ENCODE data around the gene DERL2. TPM values are rescaled to one million over a fixed set of nuclear protein-coding genes. Genes with fewer than 3 reads are reported as not detected.
A peak's percentile ranks its signal among the peaks of the same experiment; 100 is the strongest.

The DERL2 gene
- total RNA-seq: 70.0 TPM
- polyA plus RNA-seq: 10 to 100 TPM; 73.2 to 95.0 (median 78.7) TPM

DNA sequence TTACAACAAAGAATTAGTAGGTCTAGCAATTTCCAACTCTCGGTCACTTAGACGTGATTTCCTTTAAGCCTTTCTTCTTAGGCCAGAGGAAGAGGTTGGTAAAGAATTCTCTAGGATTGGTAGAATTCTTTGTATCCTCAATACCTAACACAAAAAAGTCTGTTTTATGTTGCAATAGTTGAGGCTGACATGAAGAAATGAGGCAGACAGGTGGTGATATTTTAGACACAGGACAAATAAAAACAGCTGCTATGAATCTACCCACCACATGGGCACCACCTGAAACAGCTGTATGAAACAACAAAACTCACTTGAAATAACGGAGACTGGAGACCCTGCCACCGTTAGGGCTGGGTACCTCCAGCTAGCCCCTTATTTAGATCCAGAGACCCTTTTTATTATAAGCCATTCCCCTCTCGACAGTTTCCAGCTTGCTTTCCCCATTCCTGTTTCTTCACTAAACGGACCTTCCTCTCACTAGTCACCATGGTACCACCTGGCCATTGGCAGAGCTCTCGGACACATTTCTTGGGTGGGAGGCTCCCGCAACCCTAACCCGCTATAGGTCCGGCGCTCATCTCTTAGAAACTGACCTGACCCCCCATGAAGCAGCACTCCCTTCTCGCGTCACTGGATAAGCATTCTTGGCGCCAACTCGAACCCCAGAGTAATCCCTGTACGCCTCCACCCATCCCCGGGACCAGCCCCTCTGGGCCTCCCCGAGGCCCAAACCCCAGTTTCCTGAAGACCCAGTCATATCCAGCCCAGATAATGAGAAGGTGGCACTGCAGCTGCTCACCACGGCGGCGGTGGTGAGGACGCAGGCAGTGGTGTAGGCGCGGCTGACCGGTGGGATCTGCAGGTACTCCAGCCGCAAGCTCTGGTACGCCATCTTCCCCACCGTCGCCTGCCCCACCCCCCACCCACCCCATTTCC lies at the start of gene DERL2:
TSS of gene DERL2 (minus strand) at position 909 of the 936 bp plus-strand sequence. CDS start at position 892, 17 bp downstream.
- Histone ChIP-seq H3K9me3 (ENCODE audit: control insufficient read depth in 2 of 2, low read length in 2 of 2) (no peaks in the 10 kb centered on the region), H3K4me3 (ENCODE audit: low read depth, low read length) (peak within 1 kb of the TSS; percentile 96), H3K4me1 (ENCODE audit: control insufficient read depth, insufficient read depth, low read length, poor library complexity, severe bottlenecking) (peaks cover 30% of the 10 kb centered on the region), H3K27me3 (ENCODE audit: control insufficient read depth, insufficient read depth, low read length) (no peaks in the 10 kb centered on the region), H3K36me3 (ENCODE audit: control insufficient read depth, insufficient read depth, low read length) (peaks cover 49% of the 10 kb centered on the region), H3K27ac (ENCODE audit: insufficient read depth, low read length, poor library complexity, severe bottlenecking) (peak within 1 kb of the TSS; percentile 95)
- Mint-ChIP-seq H3K4me3 (peak within 1 kb of the TSS; percentile 93 to 95 (median 94)), H3K27me3 (no peaks in the 10 kb centered on the region), H3K4me1 (peaks cover 21 to 79% (median 47%) of the 10 kb centered on the region in 4 donors), H3K9me3 (peaks cover 0 to 1% (median 0%) of the 10 kb centered on the region in 7 donors), H3K27ac (peak within 1 kb of the TSS; percentile 97 to 99 (median 99)), H3K36me3 (peaks cover 33% of the 10 kb centered on the region)
- ATAC-seq (ENCODE audit: low read depth in 2 of 2): no peak
- DNase-seq: peak in 1 of 3 donors; percentile 11

GRCh38 chr17:5535436-5535835 lies 49.5 kb upstream of the DERL2 start:
- Histone ChIP-seq H3K9me3 (ENCODE audit: control insufficient read depth in 2 of 2, low read length in 2 of 2) (no peaks in the 10 kb centered on the region), H3K27me3 (ENCODE audit: control insufficient read depth, insufficient read depth, low read length) (no peaks in the 10 kb centered on the region), H3K4me1 (ENCODE audit: control insufficient read depth, insufficient read depth, low read length, poor library complexity, severe bottlenecking) (no peaks in the 10 kb centered on the region), H3K4me3 (ENCODE audit: low read depth, low read length) (no peak overlapping the region), H3K27ac (ENCODE audit: insufficient read depth, low read length, poor library complexity, severe bottlenecking) (no peak overlapping the region), H3K36me3 (ENCODE audit: control insufficient read depth, insufficient read depth, low read length) (peaks cover 91% of the 10 kb centered on the region)
- Mint-ChIP-seq H3K36me3 (peaks cover 66% of the 10 kb centered on the region), H3K4me1 (peaks cover 0 to 2% (median 0%) of the 10 kb centered on the region in 4 donors), H3K27ac (no peak overlapping the region), H3K27me3 (no peaks in the 10 kb centered on the region), H3K9me3 (peaks cover 0 to 2% (median 0%) of the 10 kb centered on the region in 7 donors), H3K4me3 (no peak overlapping the region)
- DNase-seq: no peak
- no peak for ATAC-seq (ENCODE audit: low read depth in 2 of 2)

- Histone ChIP-seq H3K36me3 (ENCODE audit: control insufficient read depth, insufficient read depth, low read length) (peaks cover 89% of the 10 kb centered on the region), H3K4me3 (ENCODE audit: low read depth, low read length) (no peak overlapping the region), H3K9me3 (ENCODE audit: control insufficient read depth in 2 of 2, low read length in 2 of 2) (no peaks in the 10 kb centered on the region), H3K4me1 (ENCODE audit: control insufficient read depth, insufficient read depth, low read length, poor library complexity, severe bottlenecking) (no peaks in the 10 kb centered on the region), H3K27me3 (ENCODE audit: control insufficient read depth, insufficient read depth, low read length) (no peaks in the 10 kb centered on the region), H3K27ac (ENCODE audit: insufficient read depth, low read length, poor library complexity, severe bottlenecking) (no peak overlapping the region)
- Mint-ChIP-seq H3K9me3 (peaks cover 0 to 2% (median 0%) of the 10 kb centered on the region in 7 donors), H3K4me3 (no peak overlapping the region), H3K27ac (no peak overlapping the region), H3K4me1 (peaks cover 0 to 5% (median under 1%) of the 10 kb centered on the region in 4 donors), H3K27me3 (no peaks in the 10 kb centered on the region), H3K36me3 (peaks cover 61% of the 10 kb centered on the region)
- DNase-seq (no peak), ATAC-seq (ENCODE audit: low read depth in 2 of 2) (no peak)
These were observed 47.7 kb upstream of the DERL2 start for GRCh38 chr17:5533486-5534315.

GRCh38 chr17:5532581-5532980 lies 46.6 kb upstream of the DERL2 start:
- H3K9me3 ChIP-seq (ENCODE audit: control insufficient read depth in 2 of 2, low read length in 2 of 2): no peaks in the 10 kb centered on the region
- no peaks in the 10 kb centered on the region for H3K4me1 ChIP-seq (ENCODE audit: control insufficient read depth, insufficient read depth, low read length, poor library complexity, severe bottlenecking)
- H3K4me3 ChIP-seq (ENCODE audit: low read depth, low read length): no peak overlapping the region
- no peak overlapping the region for H3K27ac ChIP-seq (ENCODE audit: insufficient read depth, low read length, poor library complexity, severe bottlenecking)
- H3K36me3 ChIP-seq (ENCODE audit: control insufficient read depth, insufficient read depth, low read length): peaks cover 89% of the 10 kb centered on the region
- Mint-ChIP-seq H3K4me3 (no peak overlapping the region), H3K4me1 (peaks cover 0 to 5% (median under 1%) of the 10 kb centered on the region in 4 donors), H3K27me3 (no peaks in the 10 kb centered on the region), H3K36me3 (peaks cover 59% of the 10 kb centered on the region), H3K27ac (peak overlapping the region in 1 of 3 donors; percentile 59), H3K9me3 (peaks cover 0 to 2% (median 0%) of the 10 kb centered on the region in 7 donors)
- no peak for ATAC-seq (ENCODE audit: low read depth in 2 of 2)
- no peak for DNase-seq
- no peaks in the 10 kb centered on the region for H3K27me3 ChIP-seq (ENCODE audit: control insufficient read depth, insufficient read depth, low read length)

DNA sequence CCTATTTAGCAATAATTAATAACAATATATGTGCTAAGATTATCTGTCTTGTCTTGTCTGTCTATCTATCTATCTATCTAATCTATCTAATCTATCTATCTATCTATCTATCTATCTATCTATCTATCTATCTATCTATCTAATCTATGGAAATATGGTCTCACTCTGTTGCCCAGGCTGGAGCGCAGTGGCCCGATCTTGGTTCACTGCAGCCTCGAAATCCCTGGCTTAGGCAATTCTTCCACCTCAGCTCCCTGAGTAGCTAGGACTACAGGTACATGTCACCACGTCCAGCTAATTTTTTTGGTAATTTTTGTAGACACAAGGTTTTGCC lies 45.1 kb upstream of the DERL2 start:
- H3K27ac ChIP-seq (ENCODE audit: insufficient read depth, low read length, poor library complexity, severe bottlenecking): no peak overlapping the region
- no peak for DNase-seq

DNA sequence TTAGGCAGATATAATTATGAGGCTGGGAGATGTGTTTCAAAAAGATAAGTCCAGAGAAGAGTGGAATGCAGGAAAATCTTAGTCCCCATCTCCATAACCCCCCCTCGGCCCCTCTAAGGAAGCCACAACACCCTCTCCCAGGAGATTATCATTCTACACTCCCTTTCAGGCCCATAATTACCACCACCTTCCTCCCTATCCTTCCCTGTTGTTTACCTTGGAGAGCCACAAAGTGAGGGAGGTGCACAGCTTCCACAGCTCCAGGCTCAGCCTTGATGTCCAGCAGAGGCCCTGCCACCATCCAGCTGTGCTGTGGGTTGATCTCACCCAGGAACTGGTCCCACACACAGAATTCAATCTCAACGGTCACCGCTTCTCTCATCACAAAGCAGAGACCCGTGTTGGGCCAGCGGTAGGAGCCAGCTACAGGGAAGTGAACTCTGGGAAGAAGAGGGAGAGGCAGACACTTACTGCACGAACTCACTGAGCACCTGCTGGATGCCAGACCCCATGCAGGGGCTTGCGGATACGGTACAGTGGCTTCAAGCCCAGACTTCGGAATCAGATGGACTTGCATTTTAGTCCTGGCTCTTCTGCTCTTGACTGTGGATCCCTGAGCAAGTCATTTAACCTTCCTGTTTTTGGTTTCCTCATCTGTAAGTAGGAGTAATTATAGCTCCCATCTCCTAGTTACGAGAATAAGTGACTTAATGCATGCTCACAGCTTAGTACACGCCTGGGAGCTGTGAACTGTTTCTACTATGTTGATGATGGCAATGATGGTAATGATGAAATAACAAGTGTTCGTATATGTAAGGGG lies 44.5 kb upstream of the DERL2 start:
- Histone ChIP-seq H3K27ac (ENCODE audit: insufficient read depth, low read length, poor library complexity, severe bottlenecking) (no peak overlapping the region), H3K9me3 (ENCODE audit: control insufficient read depth in 2 of 2, low read length in 2 of 2) (no peaks in the 10 kb centered on the region), H3K36me3 (ENCODE audit: control insufficient read depth, insufficient read depth, low read length) (peaks cover 87% of the 10 kb centered on the region), H3K4me1 (ENCODE audit: control insufficient read depth, insufficient read depth, low read length, poor library complexity, severe bottlenecking) (no peaks in the 10 kb centered on the region), H3K27me3 (ENCODE audit: control insufficient read depth, insufficient read depth, low read length) (no peaks in the 10 kb centered on the region), H3K4me3 (ENCODE audit: low read depth, low read length) (no peak overlapping the region)
- ATAC-seq (ENCODE audit: low read depth in 2 of 2): no peak
- Mint-ChIP-seq H3K9me3 (no peaks in the 10 kb centered on the region), H3K36me3 (peaks cover 58% of the 10 kb centered on the region), H3K27me3 (no peaks in the 10 kb centered on the region), H3K4me1 (peaks cover 0 to 5% (median under 1%) of the 10 kb centered on the region in 4 donors), H3K4me3 (no peak overlapping the region), H3K27ac (peak overlapping the region in 1 of 3 donors; percentile 44)
- DNase-seq: no peak

More for the DNA sequence above, 45.1 kb upstream of the DERL2 start:
- no peaks in the 10 kb centered on the region for H3K9me3 Mint-ChIP-seq
- ATAC-seq (ENCODE audit: low read depth in 2 of 2): no peak
- peaks cover 0 to 5% (median under 1%) of the 10 kb centered on the region in 4 donors for H3K4me1 Mint-ChIP-seq
- no peak overlapping the region for H3K4me3 Mint-ChIP-seq
- peaks cover 87% of the 10 kb centered on the region for H3K36me3 ChIP-seq (ENCODE audit: control insufficient read depth, insufficient read depth, low read length)
- no peaks in the 10 kb centered on the region for H3K4me1 ChIP-seq (ENCODE audit: control insufficient read depth, insufficient read depth, low read length, poor library complexity, severe bottlenecking)
- no peaks in the 10 kb centered on the region for H3K27me3 Mint-ChIP-seq
- H3K36me3 Mint-ChIP-seq: peaks cover 62% of the 10 kb centered on the region
- H3K27ac Mint-ChIP-seq: no peak overlapping the region
- no peaks in the 10 kb centered on the region for H3K27me3 ChIP-seq (ENCODE audit: control insufficient read depth, insufficient read depth, low read length)
- no peaks in the 10 kb centered on the region for H3K9me3 ChIP-seq (ENCODE audit: control insufficient read depth in 2 of 2, low read length in 2 of 2)
- H3K4me3 ChIP-seq (ENCODE audit: low read depth, low read length): no peak overlapping the region
